ENCODE data around the gene GM2A. TPM values are rescaled to one million over a fixed set of nuclear protein-coding genes. Genes with fewer than 3 reads are reported as not detected.

GM2A gene
- total and polyA plus RNA-seq, 2 of the 13 experiments (the other 11 are each of a cell fraction or from before 2014, with no cell fraction given): 14.6 to 29.6 TPM

GRCh38 chr5:151223447-151224264, 29.3 kb upstream of the GM2A start, which contains the start of gene CCDC69 (continued):
- TF ChIP-seq ZHX2 (IDR thresholded peaks at IDR 0.05; ENCODE audit: low read depth) (no peak), ZHX2 (CRISPR knock-in tag; IDR thresholded peaks at IDR 0.05; ENCODE audit: borderline replicate concordance) (peak; percentile 62; the same call in 1 of the 2 replicates), ZNF710 (CRISPR knock-in tag; IDR thresholded peaks at IDR 0.05; ENCODE audit: borderline replicate concordance) (no peak), PRDM4 (CRISPR knock-in tag; IDR thresholded peaks at IDR 0.05; ENCODE audit: borderline replicate concordance) (no peak; the same call in 1 of the 2 replicates), NCOA5 (CRISPR knock-in tag; IDR thresholded peaks at IDR 0.05) (no peak), ZNF850 (CRISPR knock-in tag; conservative IDR thresholded peaks at IDR 0.05) (no peak), RFX1 (IDR thresholded peaks at IDR 0.05) (no peak), ZNF639 (CRISPR knock-in tag; conservative IDR thresholded peaks at IDR 0.05) (no peak), ZNF597 (CRISPR knock-in tag; IDR thresholded peaks at IDR 0.05) (no peak), ZNF598 (CRISPR knock-in tag; IDR thresholded peaks at IDR 0.05; ENCODE audit: borderline replicate concordance) (no peak), DR1 (CRISPR knock-in tag; IDR thresholded peaks at IDR 0.05) (no peak), KLF13 (CRISPR knock-in tag; IDR thresholded peaks at IDR 0.05) (no peak), ZNF33B (CRISPR knock-in tag; IDR thresholded peaks at IDR 0.05) (no peak), ZBTB26 (CRISPR knock-in tag; IDR thresholded peaks at IDR 0.05; ENCODE audit: borderline replicate concordance) (no peak)
